Inferior parietal cortex (tissue), 1 donor: ENCODE results near the gene TTC3.
"Not testable (repeated sequence)": the region's sequence is repeated elsewhere in the genome, so short reads cannot be mapped to it uniquely, and the experiment has no call there.

Source experiments
- DNase-seq: peaks from one replicate; pipeline ENCODE4 v3.0.0-alpha.2; 2016; ENCODE audit errors: extremely low spot score

TTC3 gene

GRCh38 chr21:37196847-37197246 is 123.8 kb downstream of the TTC3 start:
- no peak for DNase-seq

- DNase-seq, result no peak
Measured at GRCh38 chr21:37197746-37198145, 124.7 kb downstream of the TTC3 start.

GRCh38 chr21:37199057-37199924 is 126.2 kb downstream of the TTC3 start:
- DNase-seq, result no peak

GRCh38 chr21:37200641-37201480 is 127.8 kb downstream of the TTC3 start:
- no peak for DNase-seq

GRCh38 chr21:37202221-37203110 is 129.4 kb downstream of the TTC3 start:
- DNase-seq, result no peak

GRCh38 chr21:37204580-37204979 is 131.5 kb downstream of the TTC3 start:
- no peak for DNase-seq

- no peak for DNase-seq
Measured at GRCh38 chr21:37206496-37206895, 133.4 kb downstream of the TTC3 start.

- DNase-seq, result no peak
Measured at GRCh38 chr21:37207441-37208009, 134.5 kb downstream of the TTC3 start.

- DNase-seq, result peak; percentile 72
Measured at GRCh38 chr21:37208056-37208721, 135.1 kb downstream of the TTC3 start.

- no peak for DNase-seq
Measured at GRCh38 chr21:37208741-37209225, 135.7 kb downstream of the TTC3 start.

GRCh38 chr21:37210130-37210529 is 137.1 kb downstream of the TTC3 start:
- DNase-seq, result no peak

- DNase-seq, result no peak
Measured at GRCh38 chr21:37210799-37211198, 137.7 kb downstream of the TTC3 start.

- no peak for DNase-seq
Measured at GRCh38 chr21:37214952-37215351, 141.9 kb downstream of the TTC3 start.

- peak; percentile 49 for DNase-seq
Measured at GRCh38 chr21:37219761-37220432, 146.8 kb downstream of the TTC3 start.

GRCh38 chr21:37220433-37220980 is 147.5 kb downstream of the TTC3 start:
- DNase-seq, result peak; percentile 41

GRCh38 chr21:37220981-37221664 is 148.1 kb downstream of the TTC3 start:
- DNase-seq, result peak; percentile 93

GRCh38 chr21:37222248-37222647 is 149.2 kb downstream of the TTC3 start:
- not testable (repeated sequence) for DNase-seq

- no peak for DNase-seq
Measured at GRCh38 chr21:37223804-37224345, 150.8 kb downstream of the TTC3 start.
